ENCODE data around the gene COMMD2. TPM values are rescaled to one million over a fixed set of nuclear protein-coding genes. Genes with fewer than 3 reads are reported as not detected.

Gene COMMD2
- total RNA-seq, 1 experiment from 2014 or later = 64.9 TPM

GRCh38 chr3:149744606-149745005 is 7.7 kb downstream of the COMMD2 start:
- H3K4me1 Mint-ChIP-seq = no peaks in the 10 kb centered on the region
- peaks cover 9 to 57% (median 46%) of the 10 kb centered on the region in 3 experiments; a peak in 6 of 7 replicates for H3K36me3 Mint-ChIP-seq (ENCODE audit: insufficient read depth in 1 of 3, low read depth in 3 of 3)
- WGBS (ENCODE audit: extremely low coverage, insufficient read length, low lambda C conversion rate) = no CpG with 5 or more reads among the region's 3 CpGs
- H3K4ac ChIP-seq (ENCODE audit: low read depth, low read length) = no peak overlapping the region
- H3K4me3 Mint-ChIP-seq = no peak overlapping the region
- H3K9me3 Mint-ChIP-seq = no peaks in the 10 kb centered on the region
- no peaks in the 10 kb centered on the region for H3K27me3 Mint-ChIP-seq (ENCODE audit: low read depth)
- no peak overlapping the region for H4K5ac ChIP-seq (ENCODE audit: insufficient read length, low read depth, low read length)
- H3K9me3 ChIP-seq (ENCODE audit: control insufficient read depth, low read depth, low read length) = no peaks in the 10 kb centered on the region
- no peak overlapping the region for H3T11ph ChIP-seq (ENCODE audit: low read length)
- no peak overlapping the region for H3K14ac ChIP-seq (ENCODE audit: insufficient read depth, low read length)
- H2AK5ac ChIP-seq (ENCODE audit: insufficient read length, low read length) = no peak overlapping the region
- H3K23me2 ChIP-seq (ENCODE audit: insufficient read length, low read depth, low read length, poor library complexity, severe bottlenecking) = no peaks in the 10 kb centered on the region
- H3K79me1 ChIP-seq (ENCODE audit: insufficient read depth, low read depth, low read length, poor library complexity, severe bottlenecking) = no peaks in the 10 kb centered on the region
- H3K27ac Mint-ChIP-seq = no peak overlapping the region
- H2BK120ac ChIP-seq (ENCODE audit: low read depth, low read length, poor library complexity, severe bottlenecking) = no peak overlapping the region
- no peak overlapping the region for H3K9ac ChIP-seq (ENCODE audit: extremely low read depth, insufficient read length, low read length)
- DNase-seq = no peak
- no peaks in the 10 kb centered on the region for H3K4me1 ChIP-seq (ENCODE audit: insufficient read depth, low read length)
- no peak overlapping the region for H3K56ac ChIP-seq (ENCODE audit: insufficient read length, low read depth, low read length)
- no peaks in the 10 kb centered on the region for H3K27me3 ChIP-seq (ENCODE audit: insufficient read depth, low read length)
- no peak overlapping the region for H4K8ac ChIP-seq (replicated peaks; ENCODE audit: insufficient read length, low read depth, low read length)
- no peak overlapping the region for H2BK5ac ChIP-seq (ENCODE audit: insufficient read length, low read length)
- no peak overlapping the region for H3K18ac ChIP-seq (ENCODE audit: insufficient read length, low read depth, low read length)
- no peak for TF ChIP-seq CTCF (conservative IDR thresholded peaks at IDR 0.05)
- no peak overlapping the region for H2AFZ ChIP-seq (ENCODE audit: low read length)
- no peak overlapping the region for H3K23ac ChIP-seq (ENCODE audit: insufficient read length, low read depth, low read length)
- H3K79me2 ChIP-seq (ENCODE audit: insufficient read depth, low read length) = no peaks in the 10 kb centered on the region
- H2BK20ac ChIP-seq (ENCODE audit: low read depth, low read length, poor library complexity, severe bottlenecking) = no peak overlapping the region
- H3K4me2 ChIP-seq (ENCODE audit: insufficient read depth, insufficient read length, low read length) = no peak overlapping the region
- H2BK12ac ChIP-seq (ENCODE audit: insufficient read length, low read depth, low read length) = no peak overlapping the region
- H4K20me1 ChIP-seq (ENCODE audit: control insufficient read depth, insufficient read depth, insufficient read length) = no peaks in the 10 kb centered on the region
- H4K91ac ChIP-seq (ENCODE audit: insufficient read length, low read depth, low read length) = no peak overlapping the region
- no peak overlapping the region for H2BK15ac ChIP-seq (ENCODE audit: low read depth, low read length)
- H3K27ac ChIP-seq (ENCODE audit: insufficient read length, low read depth, low read length) = no peak overlapping the region
